T-helper 2 cell treated with Interferon-gamma antibody and Interleukin-4, amounts not matched to agents 5 μg/mL and 100 μg/mL, for 36 hours (primary cell): ENCODE results near the gene OSBPL6.

Experiments used
- DNase-seq: peaks from one replicate; pipeline ENCODE4 v3.0.0; 2021; ENCODE audit warnings: low spot score
- H3K27ac Mint-ChIP-seq: one replicate; pipeline ENCODE4 v1.8.0; 2021; ENCODE audit warnings: mild to moderate bottlenecking, mixed read lengths
- H3K27me3 Mint-ChIP-seq: one replicate; pipeline ENCODE4 v1.8.0; 2021; ENCODE audit warnings: low read depth, mixed read lengths
- H3K36me3 Mint-ChIP-seq: one replicate; pipeline ENCODE4 v1.8.0; 2021; ENCODE audit warnings: low read depth, mixed read lengths
- H3K4me1 Mint-ChIP-seq: one replicate; pipeline ENCODE4 v1.8.0; 2021; ENCODE audit warnings: low read depth, mixed read lengths
- H3K4me3 Mint-ChIP-seq: one replicate; pipeline ENCODE4 v1.8.0; 2022; ENCODE audit warnings: mild to moderate bottlenecking, moderate library complexity, mixed read lengths
- H3K9me3 Mint-ChIP-seq: one replicate; pipeline ENCODE4 v1.8.0; 2021; ENCODE audit warnings: mixed read lengths

The OSBPL6 gene

GRCh38 chr2:178237488-178238153, 43.3 kb downstream of the OSBPL6 start:
- Mint-ChIP-seq H3K27me3 (no peaks in the 10 kb centered on the region), H3K27ac (no peak overlapping the region), H3K36me3 (no peaks in the 10 kb centered on the region), H3K9me3 (no peaks in the 10 kb centered on the region), H3K4me3 (no peak overlapping the region), H3K4me1 (no peaks in the 10 kb centered on the region)
- no peak for DNase-seq

DNA sequence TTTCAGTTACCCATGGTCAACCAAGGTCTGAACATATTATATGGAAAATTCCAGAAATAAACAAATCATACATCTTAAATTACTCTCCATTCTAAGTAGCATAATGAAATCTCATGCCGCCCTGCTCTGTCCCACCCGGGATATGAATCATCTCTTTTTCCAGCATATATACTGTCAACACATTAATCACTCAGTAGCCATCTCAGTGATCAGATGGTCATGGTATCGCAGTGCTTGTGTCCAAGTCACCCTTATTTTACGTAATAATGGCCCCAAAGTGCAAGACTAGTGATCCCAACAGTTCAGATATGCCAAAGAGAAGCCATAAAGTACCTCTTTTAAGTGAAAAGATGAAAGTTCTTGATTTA, 43.8 kb downstream of the OSBPL6 start:
- Mint-ChIP-seq H3K4me1 (no peaks in the 10 kb centered on the region), H3K27ac (no peak overlapping the region), H3K36me3 (no peaks in the 10 kb centered on the region), H3K4me3 (no peak overlapping the region), H3K27me3 (no peaks in the 10 kb centered on the region), H3K9me3 (no peaks in the 10 kb centered on the region)
- no peak for DNase-seq

DNA sequence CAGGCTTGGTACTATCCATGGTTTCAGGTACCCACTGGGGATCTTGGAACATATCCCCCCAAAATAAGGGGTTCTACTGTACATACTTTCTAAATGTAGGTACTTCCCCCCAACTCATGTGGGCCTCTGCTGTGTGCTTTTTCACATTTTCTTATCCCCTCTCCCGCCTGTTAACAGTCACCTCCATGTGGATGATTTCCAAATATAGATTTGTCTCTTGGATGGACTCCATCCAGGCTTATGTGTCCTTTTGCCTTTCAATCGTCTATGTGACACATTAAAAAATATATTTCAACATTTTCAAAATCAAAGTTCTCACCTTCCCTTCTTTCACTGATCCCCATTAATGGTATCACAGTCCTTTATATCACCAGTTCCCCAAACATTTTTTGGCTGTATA, 44.4 kb downstream of the OSBPL6 start:
- Mint-ChIP-seq H3K4me3 (no peak overlapping the region), H3K4me1 (no peaks in the 10 kb centered on the region), H3K9me3 (no peaks in the 10 kb centered on the region), H3K27me3 (peaks cover 3% of the 10 kb centered on the region), H3K36me3 (no peaks in the 10 kb centered on the region), H3K27ac (no peak overlapping the region)
- DNase-seq: no peak

GRCh38 chr2:178241844-178242551, 47.7 kb downstream of the OSBPL6 start:
- no peak overlapping the region for H3K4me3 Mint-ChIP-seq
- peaks cover 6% of the 10 kb centered on the region for H3K27me3 Mint-ChIP-seq
- H3K36me3 Mint-ChIP-seq: no peaks in the 10 kb centered on the region
- no peak for DNase-seq
- no peaks in the 10 kb centered on the region for H3K9me3 Mint-ChIP-seq
- no peaks in the 10 kb centered on the region for H3K4me1 Mint-ChIP-seq
- no peak overlapping the region for H3K27ac Mint-ChIP-seq

GRCh38 chr2:178242552-178242883, 48.2 kb downstream of the OSBPL6 start:
- H3K27ac Mint-ChIP-seq: no peak overlapping the region
- no peaks in the 10 kb centered on the region for H3K4me1 Mint-ChIP-seq
- H3K36me3 Mint-ChIP-seq: no peaks in the 10 kb centered on the region
- peaks cover 6% of the 10 kb centered on the region for H3K27me3 Mint-ChIP-seq
- no peak for DNase-seq
- no peaks in the 10 kb centered on the region for H3K9me3 Mint-ChIP-seq
- H3K4me3 Mint-ChIP-seq: no peak overlapping the region

- Mint-ChIP-seq H3K27ac (no peak overlapping the region), H3K4me1 (no peaks in the 10 kb centered on the region), H3K27me3 (peaks cover 7% of the 10 kb centered on the region), H3K9me3 (no peaks in the 10 kb centered on the region), H3K4me3 (no peak overlapping the region), H3K36me3 (no peaks in the 10 kb centered on the region)
- no peak for DNase-seq
Measured at GRCh38 chr2:178243961-178244360, 49.6 kb downstream of the OSBPL6 start.

GRCh38 chr2:178244777-178245176, 50.5 kb downstream of the OSBPL6 start:
- no peak for DNase-seq
- no peaks in the 10 kb centered on the region for H3K36me3 Mint-ChIP-seq
- H3K9me3 Mint-ChIP-seq: no peaks in the 10 kb centered on the region
- H3K27ac Mint-ChIP-seq: no peak overlapping the region
- H3K4me3 Mint-ChIP-seq: no peak overlapping the region
- peaks cover 11% of the 10 kb centered on the region for H3K27me3 Mint-ChIP-seq
- no peaks in the 10 kb centered on the region for H3K4me1 Mint-ChIP-seq

DNA sequence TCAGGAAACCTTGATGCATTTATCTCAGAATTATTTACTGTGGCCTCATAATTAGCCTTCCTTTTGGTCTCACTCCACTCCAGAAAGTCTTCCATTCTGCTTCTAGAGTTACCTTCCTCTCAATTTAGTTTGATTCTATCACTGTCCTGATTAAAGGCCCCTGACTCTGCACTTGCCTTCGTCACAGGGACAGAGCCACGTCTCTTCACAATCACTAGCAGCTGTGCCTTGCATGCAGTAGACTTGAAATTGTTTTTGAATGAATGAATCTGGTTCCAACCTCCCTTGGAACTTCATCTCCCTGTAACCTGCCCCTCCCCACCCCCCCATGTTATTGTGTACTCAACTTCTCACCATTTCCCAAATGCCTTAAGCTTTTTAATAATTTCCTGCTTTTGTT, 52.4 kb downstream of the OSBPL6 start:
- no peak overlapping the region for H3K27ac Mint-ChIP-seq
- no peak overlapping the region for H3K4me3 Mint-ChIP-seq
- H3K27me3 Mint-ChIP-seq: peaks cover 15% of the 10 kb centered on the region
- no peaks in the 10 kb centered on the region for H3K9me3 Mint-ChIP-seq
- DNase-seq: no peak
- H3K36me3 Mint-ChIP-seq: no peaks in the 10 kb centered on the region
- H3K4me1 Mint-ChIP-seq: no peaks in the 10 kb centered on the region

DNA sequence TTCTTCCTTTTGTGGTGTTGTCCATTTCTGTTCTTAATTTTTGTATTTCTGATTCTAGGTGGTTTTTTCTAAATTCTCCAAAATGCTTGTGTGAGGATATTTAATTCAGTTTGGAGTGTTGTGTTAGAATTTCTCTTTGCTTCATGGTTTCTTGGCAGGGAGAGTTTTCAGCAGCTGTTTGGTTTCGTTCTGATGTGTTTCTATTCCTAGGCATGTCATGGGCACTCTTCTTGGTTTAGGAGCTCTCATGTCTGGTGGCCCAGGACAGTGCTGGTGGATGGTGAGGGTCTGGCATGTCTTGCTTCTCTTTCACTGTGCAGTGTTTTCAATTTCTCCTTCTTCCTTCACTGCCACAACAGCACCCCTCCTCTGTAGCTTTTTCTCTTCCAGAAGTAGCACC, 52.9 kb downstream of the OSBPL6 start:
- Mint-ChIP-seq H3K4me3 (no peak overlapping the region), H3K27me3 (peaks cover 16% of the 10 kb centered on the region), H3K36me3 (no peaks in the 10 kb centered on the region), H3K9me3 (no peaks in the 10 kb centered on the region), H3K4me1 (no peaks in the 10 kb centered on the region), H3K27ac (no peak overlapping the region)
- no peak for DNase-seq

DNA sequence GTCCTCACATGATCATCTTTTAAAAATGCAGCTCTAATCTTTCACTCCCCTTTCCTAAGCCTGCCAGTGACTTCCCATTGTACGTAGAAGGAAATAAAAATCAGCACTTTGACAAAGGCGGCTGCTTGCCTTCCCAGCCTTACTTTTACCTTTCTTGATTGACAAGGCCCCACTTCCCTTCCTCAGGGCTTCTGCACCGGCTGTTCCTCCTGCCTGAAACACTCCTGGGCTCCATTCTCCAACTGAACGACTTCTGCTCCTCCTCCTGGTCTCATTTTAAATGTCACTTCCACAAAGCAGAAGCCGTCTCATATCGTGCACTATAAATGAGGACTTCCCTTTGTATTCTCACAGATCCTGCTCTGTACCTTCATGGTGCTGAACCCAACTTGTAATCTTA, 56.1 kb downstream of the OSBPL6 start:
- H3K9me3 Mint-ChIP-seq: no peaks in the 10 kb centered on the region
- DNase-seq: no peak
- no peak overlapping the region for H3K4me3 Mint-ChIP-seq
- H3K27me3 Mint-ChIP-seq: peaks cover 10% of the 10 kb centered on the region
- H3K36me3 Mint-ChIP-seq: no peaks in the 10 kb centered on the region
- H3K4me1 Mint-ChIP-seq: no peaks in the 10 kb centered on the region
- no peak overlapping the region for H3K27ac Mint-ChIP-seq

- no peaks in the 10 kb centered on the region for H3K4me1 Mint-ChIP-seq
- H3K36me3 Mint-ChIP-seq: no peaks in the 10 kb centered on the region
- H3K9me3 Mint-ChIP-seq: no peaks in the 10 kb centered on the region
- peaks cover 10% of the 10 kb centered on the region for H3K27me3 Mint-ChIP-seq
- H3K27ac Mint-ChIP-seq: no peak overlapping the region
- DNase-seq: no peak
- H3K4me3 Mint-ChIP-seq: no peak overlapping the region
Measured at GRCh38 chr2:178251151-178251955, 57.0 kb downstream of the OSBPL6 start.

- H3K9me3 Mint-ChIP-seq: no peaks in the 10 kb centered on the region
- DNase-seq: no peak
- H3K4me3 Mint-ChIP-seq: no peak overlapping the region
- no peaks in the 10 kb centered on the region for H3K4me1 Mint-ChIP-seq
- H3K36me3 Mint-ChIP-seq: no peaks in the 10 kb centered on the region
- peaks cover 5% of the 10 kb centered on the region for H3K27me3 Mint-ChIP-seq
- H3K27ac Mint-ChIP-seq: no peak overlapping the region
Measured at GRCh38 chr2:178256382-178257042, 62.2 kb downstream of the OSBPL6 start.

- Mint-ChIP-seq H3K4me1 (no peaks in the 10 kb centered on the region), H3K27ac (no peak overlapping the region), H3K36me3 (no peaks in the 10 kb centered on the region), H3K9me3 (no peaks in the 10 kb centered on the region), H3K4me3 (no peak overlapping the region), H3K27me3 (peaks cover 3% of the 10 kb centered on the region)
- DNase-seq: no peak
Measured at GRCh38 chr2:178257127-178257526, 62.8 kb downstream of the OSBPL6 start.

DNA sequence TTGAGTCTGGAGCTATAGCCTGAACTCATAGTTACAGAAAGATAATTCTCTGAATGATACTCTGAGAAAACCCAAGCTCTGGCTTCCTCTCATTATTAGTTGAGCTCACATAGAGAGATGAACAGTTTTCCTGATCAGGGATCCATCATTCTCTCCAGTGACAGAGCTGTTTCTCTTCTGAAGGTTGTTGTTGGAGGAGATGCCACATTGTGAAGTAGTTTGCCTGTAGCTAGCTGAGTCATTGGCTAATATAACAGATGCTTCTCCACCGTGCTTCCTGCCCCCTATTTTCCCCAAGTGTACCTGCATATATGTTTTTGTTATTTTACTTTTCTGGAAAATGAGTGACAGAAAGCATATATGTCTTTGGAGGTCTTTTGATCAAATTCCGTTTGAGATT, 64.6 kb downstream of the OSBPL6 start:
- no peak overlapping the region for H3K4me3 Mint-ChIP-seq
- no peaks in the 10 kb centered on the region for H3K9me3 Mint-ChIP-seq
- H3K27ac Mint-ChIP-seq: no peak overlapping the region
- H3K27me3 Mint-ChIP-seq: peaks cover 3% of the 10 kb centered on the region
- H3K36me3 Mint-ChIP-seq: no peaks in the 10 kb centered on the region
- H3K4me1 Mint-ChIP-seq: no peaks in the 10 kb centered on the region
- no peak for DNase-seq
